GM12878 (cell line): ENCODE measurements around the gene FRAS1.

Experiments
- BHLHE40 ChIP-seq, 2 experiments: fragments of 450-650 bp in 1 of 2; IDR thresholded peaks; 2 replicates each; pipeline ENCODE4 v1.6.1; 2011 to 2017; ENCODE audit warnings: low read depth in 2 of 2, borderline replicate concordance in 1 of 2, improper control_type of control experiment in 1 of 2, low read length in 1 of 2, mild to moderate bottlenecking in 1 of 2
- CBX3 ChIP-seq: fragments of 200-600 bp; sonication (generic); IDR thresholded peaks from 2 replicates; pipeline ENCODE4 v1.6.1; 2016; ENCODE audit warnings: low read depth, borderline replicate concordance
- EGR1 ChIP-seq, 2 experiments: IDR thresholded peaks; 1 replicate in 1 of 2; 2 replicates in 1 of 2; pipeline ENCODE4 v1.6.1; 2011 to 2012; ENCODE audit warnings: low read depth in 2 of 2, low read length in 2 of 2, borderline replicate concordance in 1 of 2, mild to moderate bottlenecking in 1 of 2, moderate library complexity in 1 of 2
- EZH2 ChIP-seq: IDR thresholded peaks from 2 replicates; pipeline ENCODE4 v1.6.1; 2012; ENCODE audit warnings: low read depth, mild to moderate bottlenecking, control low read depth, inconsistent platforms, low read length, borderline replicate concordance; ENCODE audit not compliant: control insufficient read depth
- HDGF ChIP-seq: fragments of 450-650 bp; IDR thresholded peaks from 2 replicates; pipeline ENCODE4 v1.6.1; 2016; ENCODE audit warnings: antibody characterized with exemption
- MEF2B ChIP-seq: fragments of 450-650 bp; IDR thresholded peaks from 2 replicates; pipeline ENCODE4 v1.6.1; 2018; ENCODE audit warnings: mild to moderate bottlenecking, moderate library complexity; ENCODE audit not compliant: partially characterized antibody, poor library complexity, severe bottlenecking
- MTA3 ChIP-seq: IDR thresholded peaks from 2 replicates; pipeline ENCODE4 v1.6.1; 2012; ENCODE audit warnings: low read length, inconsistent platforms, borderline replicate concordance
- POLR2A ChIP-seq: IDR thresholded peaks from 2 replicates; pipeline ENCODE4 v1.6.1; 2011; ENCODE audit warnings: low read depth, mild to moderate bottlenecking, low read length
- POLR2AphosphoS5 ChIP-seq: IDR thresholded peaks from 2 replicates; pipeline ENCODE4 v1.6.1; 2011; ENCODE audit warnings: mild to moderate bottlenecking, low read length, inconsistent platforms
- SIN3A ChIP-seq: IDR thresholded peaks from 2 replicates; pipeline ENCODE4 v1.6.1; 2012; ENCODE audit warnings: low read depth, low read length, improper control_type of control experiment
- SPI1 ChIP-seq: IDR thresholded peaks from 2 replicates; pipeline ENCODE4 v1.6.1; 2011; ENCODE audit warnings: low read depth, mild to moderate bottlenecking, low read length, moderate library complexity, borderline replicate concordance; ENCODE audit not compliant: insufficient read depth
- TF ChIP-seq, protein P1 (sequence below), 3 experiments: IDR thresholded peaks in 2 of 3; conservative IDR thresholded peaks in 1 of 3; 2 replicates each; pipeline ENCODE4 v1.5.1; 2011; ENCODE audit warnings: low read depth in 3 of 3, low read length in 3 of 3, mild to moderate bottlenecking in 3 of 3, control low read depth in 2 of 3, moderate library complexity in 2 of 3, inconsistent platforms in 1 of 3, mixed read lengths in 1 of 3; ENCODE audit not compliant: control insufficient read depth in 2 of 3, insufficient read depth in 1 of 3; ENCODE audit errors: extremely low read depth in 1 of 3
- TF ChIP-seq, protein P2 (sequence below): fragments of 450-650 bp; IDR thresholded peaks from 2 replicates; pipeline ENCODE4 v1.6.1; 2017; ENCODE audit warnings: mild to moderate bottlenecking

DNA sequence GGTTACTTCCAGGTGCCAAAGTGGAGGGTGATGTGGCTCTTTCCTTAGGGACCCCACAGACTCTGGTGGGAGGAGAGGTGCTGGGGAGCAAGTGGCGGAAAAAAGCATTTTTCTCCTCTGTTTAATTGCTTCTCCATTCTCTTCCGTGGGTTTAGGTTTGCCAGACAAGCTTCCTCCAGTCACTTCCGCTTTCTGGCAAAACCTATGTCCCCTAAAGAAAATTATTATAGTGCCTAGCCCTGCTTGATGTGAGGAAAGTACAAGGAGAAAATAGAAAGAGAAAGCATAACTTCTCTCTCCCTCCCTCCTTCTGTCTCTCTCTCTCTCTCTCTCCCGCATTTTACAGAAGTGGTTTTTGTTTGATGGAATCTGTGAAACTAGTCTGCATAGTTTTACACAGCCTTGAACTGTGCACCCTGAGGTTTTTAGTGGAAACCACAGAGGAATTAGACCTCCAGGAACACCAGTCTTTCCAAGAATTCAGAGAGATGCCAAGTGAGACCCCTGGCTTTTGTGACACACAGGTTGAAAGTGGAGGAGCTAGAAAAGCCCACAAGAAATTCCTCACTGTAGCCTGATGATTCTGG lies 263.3 kb downstream of the FRAS1 start:
- TF ChIP-seq EGR1 (IDR thresholded peaks at IDR 0.05; ENCODE audit: borderline replicate concordance in 1 of 2, low read depth in 2 of 2, low read length in 2 of 2): no peak
- TF ChIP-seq POLR2AphosphoS5: no peak
- no peak for TF ChIP-seq CBX3
- peak; percentile 72 for TF ChIP-seq SPI1
- no peak for TF ChIP-seq EZH2
- TF ChIP-seq, protein P1, sequence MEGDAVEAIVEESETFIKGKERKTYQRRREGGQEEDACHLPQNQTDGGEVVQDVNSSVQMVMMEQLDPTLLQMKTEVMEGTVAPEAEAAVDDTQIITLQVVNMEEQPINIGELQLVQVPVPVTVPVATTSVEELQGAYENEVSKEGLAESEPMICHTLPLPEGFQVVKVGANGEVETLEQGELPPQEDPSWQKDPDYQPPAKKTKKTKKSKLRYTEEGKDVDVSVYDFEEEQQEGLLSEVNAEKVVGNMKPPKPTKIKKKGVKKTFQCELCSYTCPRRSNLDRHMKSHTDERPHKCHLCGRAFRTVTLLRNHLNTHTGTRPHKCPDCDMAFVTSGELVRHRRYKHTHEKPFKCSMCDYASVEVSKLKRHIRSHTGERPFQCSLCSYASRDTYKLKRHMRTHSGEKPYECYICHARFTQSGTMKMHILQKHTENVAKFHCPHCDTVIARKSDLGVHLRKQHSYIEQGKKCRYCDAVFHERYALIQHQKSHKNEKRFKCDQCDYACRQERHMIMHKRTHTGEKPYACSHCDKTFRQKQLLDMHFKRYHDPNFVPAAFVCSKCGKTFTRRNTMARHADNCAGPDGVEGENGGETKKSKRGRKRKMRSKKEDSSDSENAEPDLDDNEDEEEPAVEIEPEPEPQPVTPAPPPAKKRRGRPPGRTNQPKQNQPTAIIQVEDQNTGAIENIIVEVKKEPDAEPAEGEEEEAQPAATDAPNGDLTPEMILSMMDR (IDR thresholded peaks at IDR 0.05 in 2 of 3, conservative IDR thresholded peaks at IDR 0.05 in 1 of 3; ENCODE audit: control insufficient read depth in 2 of 3, extremely low read depth in 1 of 3, insufficient read depth in 1 of 3, low read depth in 3 of 3, low read length in 3 of 3): no peak
- TF ChIP-seq MEF2B: no peak
- no peak for TF ChIP-seq HDGF
- TF ChIP-seq, protein P2, sequence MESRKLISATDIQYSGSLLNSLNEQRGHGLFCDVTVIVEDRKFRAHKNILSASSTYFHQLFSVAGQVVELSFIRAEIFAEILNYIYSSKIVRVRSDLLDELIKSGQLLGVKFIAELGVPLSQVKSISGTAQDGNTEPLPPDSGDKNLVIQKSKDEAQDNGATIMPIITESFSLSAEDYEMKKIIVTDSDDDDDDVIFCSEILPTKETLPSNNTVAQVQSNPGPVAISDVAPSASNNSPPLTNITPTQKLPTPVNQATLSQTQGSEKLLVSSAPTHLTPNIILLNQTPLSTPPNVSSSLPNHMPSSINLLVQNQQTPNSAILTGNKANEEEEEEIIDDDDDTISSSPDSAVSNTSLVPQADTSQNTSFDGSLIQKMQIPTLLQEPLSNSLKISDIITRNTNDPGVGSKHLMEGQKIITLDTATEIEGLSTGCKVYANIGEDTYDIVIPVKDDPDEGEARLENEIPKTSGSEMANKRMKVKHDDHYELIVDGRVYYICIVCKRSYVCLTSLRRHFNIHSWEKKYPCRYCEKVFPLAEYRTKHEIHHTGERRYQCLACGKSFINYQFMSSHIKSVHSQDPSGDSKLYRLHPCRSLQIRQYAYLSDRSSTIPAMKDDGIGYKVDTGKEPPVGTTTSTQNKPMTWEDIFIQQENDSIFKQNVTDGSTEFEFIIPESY: no peak
- TF ChIP-seq POLR2A: no peak
- no peak for TF ChIP-seq SIN3A
- TF ChIP-seq BHLHE40 (IDR thresholded peaks at IDR 0.05; ENCODE audit: borderline replicate concordance in 1 of 2, low read depth in 2 of 2, low read length in 1 of 2): no peak
- TF ChIP-seq MTA3: no peak
